ENCODE results near the gene ANXA7.

DNA sequence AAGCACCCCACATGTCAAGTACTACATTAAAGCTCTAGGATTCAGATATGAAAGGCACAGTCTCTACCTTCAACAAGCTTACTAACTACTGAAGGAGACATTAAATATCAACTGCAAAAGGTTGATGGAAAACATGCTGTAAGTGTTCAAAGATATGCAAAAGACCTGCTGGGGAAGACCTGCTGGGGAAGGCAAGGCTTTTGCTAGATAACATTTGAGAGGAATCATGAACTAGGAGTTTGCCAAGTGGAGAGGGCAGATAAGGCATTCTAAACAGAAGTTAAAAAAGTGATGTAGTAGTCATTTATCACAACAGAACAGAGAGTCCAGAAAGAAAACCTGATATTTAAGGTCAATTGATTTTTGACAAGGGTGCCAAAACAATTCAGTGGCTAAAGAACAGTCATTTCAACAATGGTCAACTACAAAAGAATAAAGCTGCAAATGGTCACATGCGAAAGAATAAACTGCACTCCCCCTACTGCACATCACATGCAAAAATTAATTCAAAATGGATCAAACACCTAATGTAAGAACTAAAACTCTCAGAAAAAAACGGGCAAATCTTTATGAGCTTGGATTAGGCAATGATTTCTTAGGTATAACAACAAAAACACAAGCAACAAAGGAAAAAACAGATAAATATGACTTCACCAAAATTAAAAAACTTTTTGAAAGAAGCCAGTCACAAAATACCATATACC lies 42.5 kb upstream of the ANXA7 start:
- TF ChIP-seq, protein P1, sequence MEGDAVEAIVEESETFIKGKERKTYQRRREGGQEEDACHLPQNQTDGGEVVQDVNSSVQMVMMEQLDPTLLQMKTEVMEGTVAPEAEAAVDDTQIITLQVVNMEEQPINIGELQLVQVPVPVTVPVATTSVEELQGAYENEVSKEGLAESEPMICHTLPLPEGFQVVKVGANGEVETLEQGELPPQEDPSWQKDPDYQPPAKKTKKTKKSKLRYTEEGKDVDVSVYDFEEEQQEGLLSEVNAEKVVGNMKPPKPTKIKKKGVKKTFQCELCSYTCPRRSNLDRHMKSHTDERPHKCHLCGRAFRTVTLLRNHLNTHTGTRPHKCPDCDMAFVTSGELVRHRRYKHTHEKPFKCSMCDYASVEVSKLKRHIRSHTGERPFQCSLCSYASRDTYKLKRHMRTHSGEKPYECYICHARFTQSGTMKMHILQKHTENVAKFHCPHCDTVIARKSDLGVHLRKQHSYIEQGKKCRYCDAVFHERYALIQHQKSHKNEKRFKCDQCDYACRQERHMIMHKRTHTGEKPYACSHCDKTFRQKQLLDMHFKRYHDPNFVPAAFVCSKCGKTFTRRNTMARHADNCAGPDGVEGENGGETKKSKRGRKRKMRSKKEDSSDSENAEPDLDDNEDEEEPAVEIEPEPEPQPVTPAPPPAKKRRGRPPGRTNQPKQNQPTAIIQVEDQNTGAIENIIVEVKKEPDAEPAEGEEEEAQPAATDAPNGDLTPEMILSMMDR (IDR thresholded peaks at IDR 0.05) = no peak
- TF ChIP-seq POLR2A (IDR thresholded peaks at IDR 0.05) = no peak

All from lower leg skin (tissue), 3 donors.